Measurements from ENCODE around the gene HAUS1.

GRCh38 chr18:46113751-46114150, 9.6 kb downstream of the HAUS1 start:
- no peak for TF ChIP-seq CTCF (conservative IDR thresholded peaks at IDR 0.05; ENCODE audit: low read length)
- no peak for TF ChIP-seq EZH2phosphoT487 (IDR thresholded peaks at IDR 0.05; ENCODE audit: borderline replicate concordance)

Data from Loucy (cell line).